PC-3 (cell line): ENCODE data around the gene AK8. TPM values are rescaled to one million over a fixed set of nuclear protein-coding genes. Genes with fewer than 3 reads are reported as not detected.

ENCODE experiments used
- ATAC-seq: fragments of 200-7000 bp; cut with Tn5 transposase; 2 replicates; pipeline ENCODE4 v1.9.1; 2020; ENCODE audit warnings: mild to moderate bottlenecking, moderate library complexity
- BruUV-seq: library from RNA; stranded (reverse); fragments of 400-500 nt; replicated peaks from 2 replicates; lab custom pipeline; 2021; lab: Mats Ljungman, UMichigan
- CTCF ChIA-PET: fragments of 300-600 bp; sonication (Branson Sonifier 250); formaldehyde crosslinking; loops from one replicate; lab custom pipeline; 2022; ENCODE audit warnings: antibody characterized with exemption; lab: Charles Lee
- POLR2A ChIA-PET: fragments of 300-600 bp; sonication (Branson Sonifier 250); formaldehyde crosslinking; loops from one replicate; lab custom pipeline; 2022; ENCODE audit warnings: antibody characterized with exemption; ENCODE audit not compliant: unreplicated experiment; lab: Charles Lee
- DNase-seq: peaks from one replicate; pipeline ENCODE4 v3.0.0-alpha.2; 2015
- H2AFZ ChIP-seq: fragments of 300-600 bp; sonication (generic); 2 replicates; pipeline ENCODE4 v1.6.0; 2016; ENCODE audit warnings: antibody characterized with exemption, low read length
- H3F3A ChIP-seq: fragments of 300-600 bp; sonication (generic); one replicate; pipeline ENCODE4 v1.6.0; 2017; ENCODE audit warnings: antibody characterized with exemption, low read length, control low read depth, mild to moderate bottlenecking; ENCODE audit not compliant: unreplicated experiment
- H3K27ac ChIP-seq: fragments of 300-600 bp; sonication (generic); 2 replicates; pipeline ENCODE4 v1.5.1; 2016; ENCODE audit warnings: mild to moderate bottlenecking, low read length
- H3K27me3 ChIP-seq: fragments of 300-600 bp; sonication (generic); 2 replicates; pipeline ENCODE4 v1.6.1; 2016; ENCODE audit warnings: low read length, mixed read lengths
- H3K36me3 ChIP-seq: fragments of 300-600 bp; sonication (generic); 2 replicates; pipeline ENCODE4 v1.6.1; 2016; ENCODE audit warnings: low read depth, mixed run types, low read length, mixed read lengths
- H3K4me1 ChIP-seq: fragments of 300-600 bp; sonication (generic); 2 replicates; pipeline ENCODE4 v1.5.1; 2016; ENCODE audit warnings: low read length; ENCODE audit not compliant: insufficient read depth
- H3K4me2 ChIP-seq: fragments of 300-600 bp; sonication (generic); 2 replicates; pipeline ENCODE4 v1.6.0; 2016; ENCODE audit warnings: low read length
- H3K4me3 ChIP-seq: fragments of 300-600 bp; sonication (generic); 2 replicates; pipeline ENCODE4 v1.5.1; 2016; ENCODE audit warnings: mild to moderate bottlenecking, low read length, mixed read lengths
- H3K79me2 ChIP-seq: fragments of 300-600 bp; sonication (generic); 2 replicates; pipeline ENCODE4 v1.6.1; 2017; ENCODE audit warnings: low read length, mixed read lengths
- H3K9ac ChIP-seq: fragments of 300-600 bp; sonication (generic); 2 replicates; pipeline ENCODE4 v1.6.0; 2016; ENCODE audit warnings: mild to moderate bottlenecking, low read length
- H3K9me2 ChIP-seq: fragments of 300-600 bp; sonication (generic); replicated peaks from 2 replicates; pipeline ENCODE4 v1.6.1; 2016; ENCODE audit warnings: mixed run types, low read length, mixed read lengths
- H3K9me3 ChIP-seq: fragments of 300-600 bp; sonication (generic); 2 replicates; pipeline ENCODE4 v1.6.1; 2016; ENCODE audit warnings: low read length, mixed read lengths
- H4K20me1 ChIP-seq: fragments of 300-600 bp; sonication (generic); 2 replicates; pipeline ENCODE4 v1.6.1; 2016; ENCODE audit warnings: low read length, mixed read lengths
- CTCF ChIP-seq: fragments of 300-600 bp; sonication (generic); conservative IDR thresholded peaks from 2 replicates; pipeline ENCODE4 v1.5.1; 2017; ENCODE audit warnings: antibody characterized with exemption, low read depth, mild to moderate bottlenecking, low read length
- EZH2 ChIP-seq: fragments of 300-600 bp; sonication (generic); IDR thresholded peaks from one replicate; pipeline ENCODE4 v1.6.1; 2017; ENCODE audit warnings: antibody characterized with exemption, mild to moderate bottlenecking, low read length; ENCODE audit not compliant: unreplicated experiment
- EZH2phosphoT487 ChIP-seq: fragments of 300-600 bp; sonication (generic); IDR thresholded peaks from 2 replicates; pipeline ENCODE4 v1.6.1; 2018; ENCODE audit warnings: mild to moderate bottlenecking, antibody characterized with exemption, low read length, borderline replicate concordance
- intact Hi-C: fragments of 100-400 bp; cut with micrococcal nuclease; formaldehyde crosslinking; loops from 2 replicates; pipeline ENCODE4 v1.9.0; 2023
- total RNA-seq: library from RNA; depleted of rRNA; stranded (reverse); fragments of >200 nt; gene quantifications from 2 replicates; pipeline ENCODE4 v1.2.3, GENCODE V29; 2014

Gene AK8
- total RNA-seq, 1 experiment from 2014 or later: 0.55 TPM

GRCh38 chr9:132818588-132818987 lies 59.5 kb downstream of the AK8 start:
- H2AFZ ChIP-seq: no peak overlapping the region
- ATAC-seq: no peak
- no peaks in the 10 kb centered on the region for H3K9me2 ChIP-seq
- H3K79me2 ChIP-seq: no peaks in the 10 kb centered on the region
- H3K36me3 ChIP-seq: no peaks in the 10 kb centered on the region
- no peaks in the 10 kb centered on the region for H3K27me3 ChIP-seq
- TF ChIP-seq EZH2phosphoT487 (no peak), CTCF (no peak), EZH2 (no peak)
- ChIA-PET CTCF (no interaction called here), POLR2A (no interaction called here)
- no peak overlapping the region for H3K9ac ChIP-seq
- BruUV-seq: no TSS peak
- no peaks in the 10 kb centered on the region for H4K20me1 ChIP-seq
- no peaks in the 10 kb centered on the region for H3K9me3 ChIP-seq
- H3K4me2 ChIP-seq: no peak overlapping the region
- intact Hi-C loops: no loop called here
- no peak overlapping the region for H3K4me3 ChIP-seq
- no peak for DNase-seq
- no peaks in the 10 kb centered on the region for H3K4me1 ChIP-seq
- H3K27ac ChIP-seq: no peak overlapping the region
- H3F3A ChIP-seq: no peaks in the 10 kb centered on the region

GRCh38 chr9:132814937-132815336 lies 63.1 kb downstream of the AK8 start:
- Histone ChIP-seq H3K27ac (no peak overlapping the region), H3K9ac (no peak overlapping the region), H3K36me3 (no peaks in the 10 kb centered on the region), H3K9me2 (no peaks in the 10 kb centered on the region), H3K79me2 (no peaks in the 10 kb centered on the region), H3K4me1 (no peaks in the 10 kb centered on the region), H3F3A (no peaks in the 10 kb centered on the region), H4K20me1 (no peaks in the 10 kb centered on the region), H3K4me3 (no peak overlapping the region), H2AFZ (no peak overlapping the region), H3K27me3 (no peaks in the 10 kb centered on the region), H3K4me2 (no peak overlapping the region), H3K9me3 (no peaks in the 10 kb centered on the region)
- ChIA-PET CTCF (no interaction called here), POLR2A (no interaction called here)
- intact Hi-C loops: no loop called here
- BruUV-seq: no TSS peak
- no peak for TF ChIP-seq EZH2
- TF ChIP-seq EZH2phosphoT487: no peak
- no peak for TF ChIP-seq CTCF
- no peak for ATAC-seq
- DNase-seq: no peak

GRCh38 chr9:132813115-132813771 lies 64.8 kb downstream of the AK8 start:
- CTCF ChIA-PET: no interaction called here

More at GRCh38 chr9:132813115-132813771, 64.8 kb downstream of the AK8 start:
- Histone ChIP-seq H3K36me3 (no peaks in the 10 kb centered on the region), H3K27me3 (no peaks in the 10 kb centered on the region), H3K4me2 (no peak overlapping the region), H3K27ac (no peak overlapping the region), H3F3A (no peaks in the 10 kb centered on the region), H3K79me2 (no peaks in the 10 kb centered on the region), H3K9ac (no peak overlapping the region), H2AFZ (no peak overlapping the region), H3K9me3 (no peaks in the 10 kb centered on the region), H3K9me2 (no peaks in the 10 kb centered on the region), H3K4me3 (no peak overlapping the region), H4K20me1 (no peaks in the 10 kb centered on the region), H3K4me1 (no peaks in the 10 kb centered on the region)
- ATAC-seq (no peak), DNase-seq (no peak)
- intact Hi-C loops: no loop called here
- no TSS peak for BruUV-seq
- POLR2A ChIA-PET: no interaction called here
- no peak for TF ChIP-seq CTCF
- no peak for TF ChIP-seq EZH2
- TF ChIP-seq EZH2phosphoT487: no peak
